DND-41 (cell line): ENCODE results near the gene ATAD3A.
A peak's percentile ranks its signal among the peaks of the same experiment; 100 is the strongest.
"Not testable (repeated sequence)": the region's sequence is repeated elsewhere in the genome, so short reads cannot be mapped to it uniquely, and the experiment has no call there.

Experiments
- ATAC-seq: fragments of 200-7000 bp; cut with Tn5 transposase; 3 replicates; pipeline ENCODE4 v1.9.1; 2021; ENCODE audit warnings: low read depth; ENCODE audit not compliant: insufficient read depth
- DNase-seq: peaks from one replicate; pipeline ENCODE4 v3.0.0-alpha.2; 2020
- H2AFZ ChIP-seq: 2 replicates; pipeline ENCODE4 v1.6.0; 2012; ENCODE audit warnings: low read depth, low read length
- H3K27ac ChIP-seq: 2 replicates; pipeline ENCODE4 v1.5.1; 2012; ENCODE audit warnings: low read length, inconsistent platforms
- H3K27me3 ChIP-seq: fragments of 200-600 bp; sonication (generic); 2 replicates; pipeline ENCODE4 v1.6.0; 2012; ENCODE audit warnings: low read length, mild to moderate bottlenecking, inconsistent platforms; ENCODE audit not compliant: insufficient read depth, poor library complexity
- H3K36me3 ChIP-seq: 2 replicates; pipeline ENCODE4 v1.5.1; 2012; ENCODE audit warnings: low read length, inconsistent platforms; ENCODE audit not compliant: insufficient read depth
- H3K4me1 ChIP-seq: 2 replicates; pipeline ENCODE4 v1.5.1; 2012; ENCODE audit warnings: mild to moderate bottlenecking, low read length; ENCODE audit not compliant: insufficient read depth
- H3K4me2 ChIP-seq: 2 replicates; pipeline ENCODE4 v1.6.0; 2012; ENCODE audit warnings: mild to moderate bottlenecking, moderate library complexity, low read length, inconsistent platforms; ENCODE audit not compliant: insufficient read depth
- H3K4me3 ChIP-seq, 2 experiments: fragments of 200-600 bp in 1 of 2; shearing (Covaris generic) in 1 of 2; 2 replicates each; pipeline ENCODE4 v1.5.1; 2012 to 2016; ENCODE audit warnings: inconsistent platforms in 2 of 2, low read length in 2 of 2, mild to moderate bottlenecking in 2 of 2, low read depth in 1 of 2, moderate library complexity in 1 of 2
- H3K79me2 ChIP-seq: 2 replicates; pipeline ENCODE4 v1.6.0; 2012; ENCODE audit warnings: low read length, inconsistent platforms; ENCODE audit not compliant: insufficient read depth
- H3K9ac ChIP-seq: 2 replicates; pipeline ENCODE4 v1.6.0; 2012; ENCODE audit warnings: low read depth, mild to moderate bottlenecking, inconsistent platforms, low read length, moderate library complexity
- H3K9me3 ChIP-seq: 2 replicates; pipeline ENCODE4 v1.5.1; 2012; ENCODE audit warnings: low read length, moderate library complexity, mild to moderate bottlenecking, inconsistent platforms; ENCODE audit not compliant: insufficient read depth, severe bottlenecking
- H4K20me1 ChIP-seq: 2 replicates; pipeline ENCODE4 v1.6.0; 2012; ENCODE audit warnings: low read length; ENCODE audit not compliant: insufficient read depth
- EZH2 ChIP-seq: IDR thresholded peaks from 3 replicates; pipeline ENCODE4 v1.6.1; 2012; ENCODE audit warnings: borderline replicate concordance, low read depth, mild to moderate bottlenecking, moderate library complexity, low read length, inconsistent platforms; ENCODE audit not compliant: severe bottlenecking
- TF ChIP-seq, protein P1 (sequence below): IDR thresholded peaks from 2 replicates; pipeline ENCODE4 v1.5.1; 2012; ENCODE audit warnings: borderline replicate concordance, low read length, moderate library complexity, mild to moderate bottlenecking; ENCODE audit not compliant: poor library complexity, severe bottlenecking; ENCODE audit errors: extremely low read depth

ATAD3A gene

DNA sequence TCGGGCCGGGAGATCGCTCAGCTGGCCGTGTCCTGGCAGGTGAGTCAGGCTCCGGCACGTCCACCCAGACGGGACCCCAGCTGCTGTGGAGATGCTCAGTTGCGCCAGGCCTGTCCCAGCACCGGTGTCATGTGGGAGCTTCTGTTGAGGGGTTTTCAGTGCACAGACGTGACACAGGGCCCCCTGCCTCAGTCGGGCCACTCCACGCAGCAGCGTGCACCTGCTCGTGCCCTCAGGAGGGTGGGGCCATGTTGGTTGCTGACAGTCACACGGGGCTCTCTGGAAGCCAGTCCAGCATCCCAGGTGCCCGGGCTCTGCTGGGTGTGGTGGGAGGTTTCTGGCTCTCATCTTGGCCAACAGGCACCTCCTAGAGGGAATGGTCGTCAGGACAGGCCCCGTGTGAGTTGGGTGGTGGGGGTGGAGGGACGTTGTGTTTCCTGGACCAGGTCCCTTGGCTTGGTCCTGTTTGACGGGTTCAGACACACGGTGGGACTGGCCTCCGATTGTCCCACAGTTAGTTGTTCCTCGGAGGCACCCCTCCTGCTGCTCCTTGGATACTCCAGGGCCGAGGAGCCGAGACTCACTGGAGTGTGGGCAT, 21.2 kb upstream of the ATAD3A start:
- no peak for TF ChIP-seq EZH2
- TF ChIP-seq, protein P1, sequence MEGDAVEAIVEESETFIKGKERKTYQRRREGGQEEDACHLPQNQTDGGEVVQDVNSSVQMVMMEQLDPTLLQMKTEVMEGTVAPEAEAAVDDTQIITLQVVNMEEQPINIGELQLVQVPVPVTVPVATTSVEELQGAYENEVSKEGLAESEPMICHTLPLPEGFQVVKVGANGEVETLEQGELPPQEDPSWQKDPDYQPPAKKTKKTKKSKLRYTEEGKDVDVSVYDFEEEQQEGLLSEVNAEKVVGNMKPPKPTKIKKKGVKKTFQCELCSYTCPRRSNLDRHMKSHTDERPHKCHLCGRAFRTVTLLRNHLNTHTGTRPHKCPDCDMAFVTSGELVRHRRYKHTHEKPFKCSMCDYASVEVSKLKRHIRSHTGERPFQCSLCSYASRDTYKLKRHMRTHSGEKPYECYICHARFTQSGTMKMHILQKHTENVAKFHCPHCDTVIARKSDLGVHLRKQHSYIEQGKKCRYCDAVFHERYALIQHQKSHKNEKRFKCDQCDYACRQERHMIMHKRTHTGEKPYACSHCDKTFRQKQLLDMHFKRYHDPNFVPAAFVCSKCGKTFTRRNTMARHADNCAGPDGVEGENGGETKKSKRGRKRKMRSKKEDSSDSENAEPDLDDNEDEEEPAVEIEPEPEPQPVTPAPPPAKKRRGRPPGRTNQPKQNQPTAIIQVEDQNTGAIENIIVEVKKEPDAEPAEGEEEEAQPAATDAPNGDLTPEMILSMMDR: no peak
- H3K27me3 ChIP-seq: no peaks in the 10 kb centered on the region
- no peak overlapping the region for H3K9ac ChIP-seq
- no peaks in the 10 kb centered on the region for H3K9me3 ChIP-seq
- no peaks in the 10 kb centered on the region for H4K20me1 ChIP-seq
- no peak overlapping the region for H2AFZ ChIP-seq
- ATAC-seq (no peak), DNase-seq (no peak)
- no peaks in the 10 kb centered on the region for H3K79me2 ChIP-seq
- H3K4me2 ChIP-seq: no peak overlapping the region
- H3K27ac ChIP-seq: no peak overlapping the region
- no peak overlapping the region for H3K4me3 ChIP-seq
- H3K4me1 ChIP-seq: no peaks in the 10 kb centered on the region
- peaks cover 72% of the 10 kb centered on the region for H3K36me3 ChIP-seq

DNA sequence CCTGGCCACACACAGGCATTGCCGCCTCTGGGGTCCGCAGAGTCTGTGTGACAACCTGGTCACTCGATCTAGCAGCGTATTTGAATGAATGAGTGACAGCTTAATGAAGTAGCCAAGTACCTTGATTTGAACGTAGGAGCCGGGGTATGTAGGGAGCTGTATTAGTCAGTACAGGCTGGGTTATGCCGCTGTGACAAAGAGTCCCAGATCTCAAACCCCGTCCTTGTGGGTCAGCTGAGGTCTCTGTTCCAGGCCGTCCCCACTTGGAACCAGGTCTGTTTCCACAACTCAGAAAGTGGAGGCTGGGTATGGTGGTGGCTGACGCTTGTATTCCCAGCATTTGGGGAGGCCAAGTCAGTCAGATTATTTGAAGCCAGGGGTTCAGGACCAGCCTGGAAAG, 20.4 kb upstream of the ATAD3A start:
- ATAC-seq (no peak), DNase-seq (no peak)
- Histone ChIP-seq H3K4me3 (no peak overlapping the region), H3K9me3 (no peaks in the 10 kb centered on the region), H3K27ac (no peak overlapping the region), H3K4me2 (no peak overlapping the region), H3K36me3 (peaks cover 72% of the 10 kb centered on the region), H3K79me2 (no peaks in the 10 kb centered on the region), H3K9ac (no peak overlapping the region), H2AFZ (no peak overlapping the region), H3K27me3 (no peaks in the 10 kb centered on the region), H3K4me1 (no peaks in the 10 kb centered on the region), H4K20me1 (no peaks in the 10 kb centered on the region)
- no peak for TF ChIP-seq EZH2
- TF ChIP-seq, protein P1: no peak

DNA sequence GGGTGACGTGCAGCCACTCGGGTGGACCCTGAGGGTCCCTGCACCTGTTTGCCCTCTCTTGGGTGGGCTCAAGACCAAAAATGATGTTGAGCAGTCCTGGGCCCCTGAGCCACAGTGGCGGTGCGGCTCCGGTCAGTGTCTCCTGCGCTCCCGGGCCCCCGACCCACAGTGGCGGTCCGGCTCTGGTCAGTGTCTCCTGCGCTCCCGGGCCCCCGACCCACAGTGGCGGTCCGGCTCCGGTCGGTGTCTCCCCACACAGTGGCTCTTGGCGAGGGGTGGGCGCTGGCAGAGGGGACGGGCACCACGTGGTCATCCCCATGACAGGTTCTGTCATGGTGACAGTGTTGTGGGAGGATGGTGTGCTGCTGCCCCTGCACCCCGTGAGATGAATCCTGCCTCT, 17.7 kb upstream of the ATAD3A start:
- peaks cover 52% of the 10 kb centered on the region for H3K36me3 ChIP-seq

DNA sequence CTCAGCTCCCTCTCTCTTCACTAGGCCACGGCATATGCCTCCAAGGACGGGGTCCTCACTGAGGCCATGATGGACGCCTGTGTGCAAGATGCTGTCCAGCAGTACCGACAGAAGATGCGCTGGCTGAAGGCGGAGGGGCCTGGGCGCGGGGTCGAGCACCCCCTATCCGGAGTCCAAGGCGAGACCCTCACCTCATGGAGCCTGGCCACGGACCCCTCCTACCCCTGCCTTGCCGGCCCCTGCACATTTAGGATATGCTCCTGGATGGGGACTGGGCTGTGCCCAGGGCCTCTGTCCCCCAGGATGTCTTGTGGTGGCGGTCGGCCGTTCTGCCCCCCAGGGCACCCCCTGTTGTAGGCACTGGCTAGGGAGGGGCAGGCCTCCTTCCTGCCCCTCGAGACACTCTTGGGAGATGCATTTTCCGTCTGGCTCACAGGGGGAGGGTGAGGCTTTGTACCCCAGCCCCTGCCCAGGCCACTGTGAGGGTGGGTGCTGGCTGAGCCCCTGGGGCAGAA, 16.4 kb upstream of the ATAD3A start:
- H3K4me1 ChIP-seq, H3K4me2 ChIP-seq, H3K79me2 ChIP-seq, H3K27ac ChIP-seq, H2AFZ ChIP-seq, H4K20me1 ChIP-seq, H3K27me3 ChIP-seq, H3K9me3 ChIP-seq, DNase-seq, H3K9ac ChIP-seq, H3K4me3 ChIP-seq: not testable (repeated sequence)
- ATAC-seq: peak; percentile 12; the same call in 2 of the 3 replicates
- peaks cover 40% of the 10 kb centered on the region for H3K36me3 ChIP-seq

More for the DNA sequence above, 17.7 kb upstream of the ATAD3A start:
- not testable (repeated sequence) for H2AFZ ChIP-seq, H3K4me1 ChIP-seq, H3K9me3 ChIP-seq, H3K9ac ChIP-seq, H3K4me2 ChIP-seq, H3K79me2 ChIP-seq, H3K4me3 ChIP-seq, H3K27me3 ChIP-seq, ATAC-seq, H4K20me1 ChIP-seq, H3K27ac ChIP-seq, DNase-seq
